NT2/D1 (cell line): ENCODE data around the gene IPPK.

Source experiments
- YY1 ChIP-seq: IDR thresholded peaks from 2 replicates; pipeline ENCODE4 v1.6.1; 2011; ENCODE audit not compliant: insufficient read length, insufficient read depth
- ZNF274 ChIP-seq: IDR thresholded peaks from 2 replicates; pipeline ENCODE4 v1.6.1; 2011; ENCODE audit warnings: mild to moderate bottlenecking, low read depth, low read length

DNA sequence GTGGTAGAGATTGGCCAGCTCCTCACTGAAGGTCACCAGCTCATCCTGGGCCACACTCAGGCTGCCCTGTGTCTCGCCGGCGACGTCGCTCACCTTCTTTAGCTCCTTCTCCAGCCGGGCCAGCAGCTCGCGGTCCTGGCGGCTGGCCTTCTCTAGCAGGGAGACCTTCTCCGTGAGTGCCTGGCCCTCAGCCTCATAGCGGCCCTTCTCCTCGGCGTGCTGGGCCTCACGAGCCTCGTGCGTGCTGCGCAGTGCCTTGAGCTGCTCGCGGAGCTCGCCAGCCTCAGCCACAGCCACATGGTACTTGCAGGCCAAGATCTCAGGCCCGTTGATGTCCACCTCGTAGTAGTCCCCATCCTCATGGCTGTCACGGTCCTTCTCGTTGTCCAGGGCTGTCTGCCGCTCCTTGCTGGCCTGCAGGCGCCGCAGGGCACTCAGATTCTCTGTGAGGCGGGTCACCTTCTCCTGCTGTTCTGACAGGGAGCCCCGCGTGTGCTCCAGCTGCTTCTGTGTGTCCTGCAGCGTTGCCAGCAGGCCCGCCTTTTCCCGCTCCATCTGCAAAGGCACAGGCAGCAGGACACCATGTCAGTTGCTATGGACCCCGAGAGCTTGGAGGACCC lies 49.2 kb upstream of the IPPK start:
- TF ChIP-seq ZNF274 (no peak), YY1 (no peak)
